Uterus (tissue), 4 donors: Measurements from ENCODE around the gene FMN2. TPM values are rescaled to one million over a fixed set of nuclear protein-coding genes. Genes with fewer than 3 reads are reported as not detected.

Experiments used
- DNase-seq, 2 donors: peaks; one replicate each; pipeline ENCODE4 v3.0.0-alpha.2; 2019 to 2020
- H3K27ac ChIP-seq, 2 donors: fragments of 200-600 bp; sonication (generic); 1 replicate in 1 of 2; 2 replicates in 1 of 2; pipeline ENCODE4 v1.5.1; 2016 to 2018
- H3K27me3 ChIP-seq, 2 donors: fragments of 200-600 bp; sonication (generic); one replicate each; pipeline ENCODE4 v1.5.1; 2018 to 2019; ENCODE audit warnings: control low read depth in 1 of 2
- H3K36me3 ChIP-seq, 2 donors: fragments of 200-600 bp; sonication (generic); one replicate each; pipeline ENCODE4 v1.5.1; 2019; ENCODE audit warnings: control low read depth in 1 of 2
- H3K4me1 ChIP-seq, 2 donors: fragments of 200-600 bp; sonication (generic); one replicate each; pipeline ENCODE4 v1.5.1; 2018 to 2019; ENCODE audit warnings: control low read depth in 1 of 2
- H3K4me3 ChIP-seq, 2 donors: fragments of 200-600 bp; sonication (generic); 1 replicate in 1 of 2; 2 replicates in 1 of 2; pipeline ENCODE4 v1.5.1; 2018 to 2019; ENCODE audit warnings: mild to moderate bottlenecking in 1 of 2
- H3K9me3 ChIP-seq, 2 donors: fragments of 200-600 bp; sonication (generic); one replicate each; pipeline ENCODE4 v1.5.1; 2019; ENCODE audit warnings: control low read depth in 1 of 2
- CTCF ChIP-seq, 4 experiments: fragments of 200-600 bp in 2 of 4; fragments of 450-650 bp in 2 of 4; sonication (generic) in 2 of 4; IDR thresholded peaks; one replicate each; pipeline ENCODE4 v1.5.1; 2016 to 2019; ENCODE audit warnings: antibody characterized with exemption in 4 of 4, mild to moderate bottlenecking in 2 of 4, moderate library complexity in 1 of 4
- POLR2A ChIP-seq, 2 donors: fragments of 450-650 bp; IDR thresholded peaks; one replicate each; pipeline ENCODE4 v1.6.1; 2016; ENCODE audit warnings: antibody characterized with exemption in 2 of 2, mild to moderate bottlenecking in 1 of 2, moderate library complexity in 1 of 2
- intact Hi-C: fragments of 100-400 bp; cut with DNase I; formaldehyde crosslinking; loops from one replicate; pipeline ENCODE4 v1.15.1; 2023; ENCODE audit warnings: low total_unique reads
- total RNA-seq, 4 donors: library from RNA; depleted of rRNA in 3 of 4; stranded (reverse); fragments of >200 nt in 3 of 4; gene quantifications; one replicate each; pipeline versions ENCODE4 v1.1.0 to v1.2.4, GENCODE V29; 2014 to 2023
- donor health status: DM: yes; HTN: yes; CAD: no.

The FMN2 gene
- total RNA-seq, 4 donors from 2014 or later, result 1.0 to 6.5 (median 2.3) TPM; not detected in 1

GRCh38 chr1:240282061-240282830 is 190.6 kb downstream of the FMN2 start:
- H3K4me3 ChIP-seq, result no peak overlapping the region
- intact Hi-C loops, result no loop called here
- no peaks in the 10 kb centered on the region for H3K27me3 ChIP-seq
- no peak for DNase-seq
- H3K9me3 ChIP-seq, result no peaks in the 10 kb centered on the region
- TF ChIP-seq POLR2A (IDR thresholded peaks at IDR 0.05) (no peak), CTCF (IDR thresholded peaks at IDR 0.05) (no peak)
- H3K27ac ChIP-seq, result no peak overlapping the region
- no peaks in the 10 kb centered on the region for H3K4me1 ChIP-seq
- no peaks in the 10 kb centered on the region for H3K36me3 ChIP-seq

- no peaks in the 10 kb centered on the region for H3K27me3 ChIP-seq
- TF ChIP-seq CTCF (IDR thresholded peaks at IDR 0.05) (no peak), POLR2A (IDR thresholded peaks at IDR 0.05) (no peak)
- H3K36me3 ChIP-seq, result no peaks in the 10 kb centered on the region
- no peak overlapping the region for H3K27ac ChIP-seq
- H3K4me1 ChIP-seq, result no peaks in the 10 kb centered on the region
- no peaks in the 10 kb centered on the region for H3K9me3 ChIP-seq
- no peak for DNase-seq
- H3K4me3 ChIP-seq, result no peak overlapping the region
- intact Hi-C loops, result no loop called here
Observed at GRCh38 chr1:240284656-240285414, 193.2 kb downstream of the FMN2 start.

GRCh38 chr1:240285540-240285939 is 193.9 kb downstream of the FMN2 start:
- intact Hi-C loops, result no loop called here
- Histone ChIP-seq H3K4me3 (no peak overlapping the region), H3K27me3 (no peaks in the 10 kb centered on the region), H3K36me3 (no peaks in the 10 kb centered on the region), H3K4me1 (no peaks in the 10 kb centered on the region), H3K27ac (no peak overlapping the region), H3K9me3 (no peaks in the 10 kb centered on the region)
- TF ChIP-seq POLR2A (IDR thresholded peaks at IDR 0.05) (no peak), CTCF (IDR thresholded peaks at IDR 0.05) (no peak)
- no peak for DNase-seq

GRCh38 chr1:240287722-240288121 is 196.0 kb downstream of the FMN2 start:
- intact Hi-C loops, result no loop called here
- no peaks in the 10 kb centered on the region for H3K4me1 ChIP-seq
- no peak overlapping the region for H3K4me3 ChIP-seq
- no peaks in the 10 kb centered on the region for H3K36me3 ChIP-seq
- no peaks in the 10 kb centered on the region for H3K9me3 ChIP-seq
- no peaks in the 10 kb centered on the region for H3K27me3 ChIP-seq
- TF ChIP-seq CTCF (IDR thresholded peaks at IDR 0.05) (no peak), POLR2A (IDR thresholded peaks at IDR 0.05) (no peak)
- DNase-seq, result no peak
- H3K27ac ChIP-seq, result no peak overlapping the region

GRCh38 chr1:240293706-240294105 is 202.0 kb downstream of the FMN2 start:
- no peaks in the 10 kb centered on the region for H3K27me3 ChIP-seq

More at GRCh38 chr1:240293706-240294105, 202.0 kb downstream of the FMN2 start:
- no peak for DNase-seq
- no peak overlapping the region for H3K27ac ChIP-seq
- H3K9me3 ChIP-seq, result no peaks in the 10 kb centered on the region
- no peaks in the 10 kb centered on the region for H3K4me1 ChIP-seq
- no peak overlapping the region for H3K4me3 ChIP-seq
- TF ChIP-seq CTCF (IDR thresholded peaks at IDR 0.05), result no peak
- no peak for TF ChIP-seq POLR2A (IDR thresholded peaks at IDR 0.05)
- intact Hi-C loops, result no loop called here
- no peaks in the 10 kb centered on the region for H3K36me3 ChIP-seq
